HG02623 (cell line): ENCODE results near the gene SVEP1.
"Not testable (repeated sequence)": the region's sequence is repeated elsewhere in the genome, so short reads cannot be mapped to it uniquely, and the experiment has no call there.

ENCODE experiments used
- ATAC-seq: cut with Tn5 transposase; IDR thresholded peaks from one replicate; pipeline ENCODE4 v1.9.1; 2021; ENCODE audit warnings: moderate library complexity; ENCODE audit not compliant: unreplicated experiment

The SVEP1 gene

DNA sequence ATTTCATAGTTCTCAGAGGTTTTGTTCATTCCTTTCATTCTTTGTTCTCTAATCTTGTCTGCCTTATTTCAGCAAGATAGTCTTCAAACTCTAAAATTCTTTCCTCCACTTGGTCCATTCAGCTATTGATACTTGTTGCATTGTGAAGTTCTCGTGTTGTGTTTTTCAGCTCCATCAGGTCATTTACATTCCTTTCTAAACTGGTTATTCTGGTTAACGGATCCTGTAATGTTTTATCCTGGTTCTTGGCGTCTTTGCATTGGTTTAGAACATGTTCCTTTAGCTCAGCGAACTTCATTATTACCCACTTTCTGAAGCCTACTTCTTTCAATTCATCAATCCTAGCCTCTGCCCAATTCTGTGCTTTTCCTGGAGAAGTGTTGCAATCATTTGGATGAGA is 196.8 kb downstream of the SVEP1 start:
- no peak for ATAC-seq

DNA sequence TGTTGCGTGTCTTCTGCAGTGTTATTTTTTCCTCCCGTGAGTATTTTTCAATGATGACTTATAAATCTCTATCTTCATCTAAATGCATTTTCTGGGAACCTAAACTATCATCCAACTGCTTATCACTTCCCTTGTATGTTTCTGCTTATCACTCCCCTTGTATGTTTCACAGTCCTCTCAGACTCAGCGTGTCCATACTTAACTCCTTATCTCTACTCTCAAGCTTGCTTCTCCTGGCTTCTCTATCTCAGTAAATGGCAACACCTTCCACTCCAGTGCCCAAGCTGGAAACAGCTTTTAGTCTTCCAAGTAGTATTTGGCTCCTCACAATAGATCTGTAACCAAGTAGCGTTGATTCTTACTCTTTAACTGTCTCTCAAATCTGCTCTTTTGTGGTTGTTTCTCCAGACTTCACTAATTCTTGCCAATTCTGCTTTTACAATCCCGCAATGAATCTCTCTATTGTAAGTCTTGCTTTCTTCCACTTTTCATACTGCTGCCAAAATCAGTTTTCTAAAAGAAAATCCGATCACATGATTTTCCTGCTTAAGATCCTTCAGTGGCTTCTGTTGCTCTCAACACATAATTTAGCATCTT is 208.0 kb downstream of the SVEP1 start:
- ATAC-seq = no peak

DNA sequence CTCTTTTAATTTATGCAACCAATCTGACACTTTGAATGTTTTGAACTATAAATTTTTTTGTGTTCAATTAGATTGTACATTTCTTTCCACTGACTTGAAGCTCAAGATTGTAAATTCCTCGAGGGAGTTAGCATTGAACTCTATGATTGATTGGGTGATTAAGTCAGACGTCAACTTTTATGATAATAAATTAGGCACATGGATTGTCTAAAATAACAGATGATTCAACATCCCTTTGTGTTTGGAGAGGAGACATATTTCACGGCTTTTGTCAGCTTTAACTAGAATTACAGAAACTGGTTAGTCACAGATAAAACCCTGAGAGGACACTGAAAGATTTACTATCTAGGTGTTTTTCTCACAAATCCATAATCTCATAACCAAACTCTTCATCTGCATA is 209.2 kb downstream of the SVEP1 start:
- ATAC-seq = no peak

DNA sequence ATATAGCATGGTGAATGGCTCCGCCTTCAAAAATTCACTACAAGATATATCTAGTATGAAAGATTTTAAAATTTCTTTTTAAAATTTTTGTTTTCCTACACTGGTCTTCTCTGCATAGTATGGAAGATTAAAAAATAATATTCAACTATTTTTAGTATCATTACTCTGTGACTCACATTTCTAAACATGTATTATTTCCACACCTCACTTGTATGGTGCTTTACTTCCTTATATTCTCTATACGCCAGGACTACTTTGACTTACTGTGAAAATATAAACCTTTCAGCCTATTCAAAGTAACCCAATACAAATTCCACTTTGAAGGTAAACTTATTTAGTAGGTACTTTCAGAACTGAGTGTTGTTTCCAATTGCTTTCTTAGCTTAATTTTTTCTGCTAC is 215.1 kb downstream of the SVEP1 start:
- ATAC-seq = no peak

DNA sequence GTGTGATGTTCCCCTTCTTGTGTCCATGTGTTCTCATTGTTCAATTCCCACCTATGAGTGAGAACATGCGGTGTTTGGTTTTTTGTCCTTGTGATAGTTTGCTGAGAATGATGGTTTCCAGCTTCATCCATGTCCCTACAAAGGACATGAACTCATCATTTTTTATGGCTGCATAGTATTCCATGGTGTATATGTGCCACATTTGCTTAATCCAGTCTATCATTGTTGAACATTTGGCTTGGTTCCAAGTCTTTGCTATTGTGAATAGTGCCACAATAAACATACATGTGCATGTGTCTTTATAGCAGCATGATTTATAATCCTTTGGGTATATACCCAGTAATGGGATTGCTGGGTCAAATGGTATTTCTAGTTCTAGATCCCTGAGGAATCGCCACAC is 220.5 kb downstream of the SVEP1 start:
- ATAC-seq = not testable (repeated sequence)

DNA sequence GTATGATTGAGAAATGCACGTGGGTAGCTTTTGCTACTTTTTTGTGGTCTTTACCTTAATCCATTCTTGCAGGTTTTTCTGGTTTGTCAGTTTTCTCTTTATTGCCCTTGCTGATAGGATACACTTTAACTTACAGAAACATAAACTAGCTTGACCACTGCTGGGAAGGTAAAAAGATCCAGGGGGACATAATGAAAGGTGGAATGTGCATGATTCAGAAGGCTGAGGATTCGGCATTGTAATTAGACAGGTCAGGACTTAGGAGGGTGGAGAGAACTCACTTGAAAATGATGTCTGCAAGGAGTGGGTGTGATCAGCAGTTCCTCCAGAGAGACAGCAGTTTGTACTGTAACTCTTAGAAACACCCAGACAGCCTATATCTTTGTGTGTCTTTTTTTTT is 222.0 kb downstream of the SVEP1 start:
- no peak for ATAC-seq

DNA sequence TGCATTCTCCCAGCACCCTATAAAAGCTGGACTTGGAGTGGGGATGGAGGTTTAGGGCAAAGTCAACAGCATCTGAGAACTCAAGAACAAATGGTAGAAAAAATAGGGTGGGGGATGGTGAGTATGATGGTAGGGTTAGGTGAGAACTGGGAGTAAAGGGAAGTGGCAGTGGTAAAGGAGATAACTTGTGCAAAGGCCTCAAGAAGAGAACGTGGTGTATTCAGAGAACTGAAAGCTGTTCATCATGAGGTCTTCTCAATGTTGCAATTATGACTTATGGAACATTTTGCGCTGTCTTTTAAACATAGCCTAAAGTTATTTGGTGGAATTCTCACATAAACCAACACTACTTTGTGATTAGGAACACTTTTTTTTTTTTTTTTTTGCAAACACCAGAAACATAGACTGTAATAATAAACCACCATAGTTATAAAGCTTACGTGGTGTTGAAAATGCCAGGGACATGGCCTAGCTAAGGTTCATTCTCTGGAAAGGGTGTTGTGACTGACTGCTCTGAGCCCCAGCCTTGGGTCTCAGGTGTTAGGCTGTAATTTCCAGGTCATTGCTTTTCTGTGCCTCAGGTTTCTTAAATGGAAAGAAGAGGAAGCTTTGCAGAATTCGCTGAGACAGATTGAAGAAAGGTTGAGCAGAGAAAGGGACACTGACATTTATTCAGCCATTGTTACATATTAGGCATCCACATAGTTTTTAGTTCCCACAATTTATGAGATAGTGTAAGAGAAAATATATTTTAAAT is 222.7 kb downstream of the SVEP1 start:
- no peak for ATAC-seq

DNA sequence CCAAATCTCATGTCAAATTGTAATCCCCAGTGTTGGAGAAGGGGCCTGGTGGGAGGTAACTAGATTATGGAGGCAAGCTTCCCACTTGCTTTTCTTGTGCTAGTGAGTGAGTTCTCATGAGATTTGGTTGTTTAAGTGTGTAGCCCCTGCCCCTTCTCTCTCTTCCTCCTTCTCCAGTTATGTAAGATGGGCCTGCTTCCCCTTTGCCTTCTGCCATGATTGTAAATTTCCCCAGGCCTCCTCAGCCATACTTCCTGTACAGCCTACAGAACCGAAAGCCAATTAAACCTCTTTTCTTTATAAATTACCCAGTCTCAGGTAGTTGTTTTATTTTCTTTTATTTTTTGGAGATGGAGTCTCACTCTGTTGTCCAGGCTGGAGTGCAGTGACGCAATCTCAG is 223.6 kb downstream of the SVEP1 start:
- no peak for ATAC-seq

DNA sequence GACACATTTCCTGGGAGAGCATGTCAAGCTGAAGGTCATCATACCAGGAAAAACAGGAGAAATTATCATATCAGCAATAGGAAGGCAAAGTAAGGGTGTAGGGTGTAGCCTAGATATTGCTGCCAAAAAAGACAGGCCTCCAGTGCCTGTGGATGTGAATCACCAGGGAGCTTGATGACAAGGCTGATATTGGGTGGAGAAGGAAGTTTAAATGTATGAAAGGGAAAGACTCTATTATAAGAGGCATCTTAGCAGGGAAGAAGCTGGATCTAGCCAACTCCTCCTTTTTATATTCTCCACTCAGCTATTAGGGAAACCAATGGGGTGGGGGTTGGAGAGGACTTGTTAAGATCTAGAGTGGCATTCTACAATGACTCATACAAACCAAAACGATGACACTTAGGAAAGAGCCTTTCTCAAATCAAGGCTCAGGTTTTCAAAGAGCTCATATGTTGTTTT is 228.5 kb downstream of the SVEP1 start:
- no peak for ATAC-seq

DNA sequence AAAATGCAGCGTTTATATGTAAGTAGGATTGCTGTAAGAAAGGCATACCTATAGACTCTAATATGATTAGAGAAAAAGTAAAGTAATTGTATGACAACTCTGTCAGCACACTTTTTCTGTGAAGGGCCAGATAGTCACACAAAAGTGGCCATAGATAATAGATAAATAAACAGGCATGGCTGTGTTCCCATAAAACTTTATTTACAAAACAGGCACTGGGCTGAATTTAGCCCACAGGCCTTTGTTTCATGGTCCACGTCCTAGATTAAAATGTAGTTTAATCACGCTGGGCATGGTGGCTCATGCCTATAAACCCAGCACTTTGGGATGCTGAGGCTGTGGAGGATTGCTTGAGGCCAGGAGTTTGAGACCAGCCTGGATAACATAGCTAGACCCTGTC is 233.2 kb downstream of the SVEP1 start:
- no peak for ATAC-seq

DNA sequence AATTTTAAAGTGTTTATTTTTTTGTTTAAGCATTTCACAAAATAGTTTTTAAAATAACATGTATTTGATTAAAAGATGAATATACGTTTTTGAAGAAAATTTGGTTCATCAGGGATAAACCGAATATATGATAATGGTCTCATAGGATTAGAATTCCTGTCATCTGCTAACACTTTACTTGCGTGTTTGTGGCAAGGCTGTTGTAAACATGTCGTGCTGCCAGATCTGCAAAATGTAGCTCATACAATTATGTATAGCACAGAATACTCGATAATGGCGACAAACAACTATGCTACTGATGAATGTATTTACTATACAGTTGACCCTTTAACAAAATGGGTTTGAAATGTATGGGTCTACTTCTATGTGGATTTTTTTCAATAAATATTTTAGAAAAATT is 234.7 kb downstream of the SVEP1 start:
- no peak for ATAC-seq

DNA sequence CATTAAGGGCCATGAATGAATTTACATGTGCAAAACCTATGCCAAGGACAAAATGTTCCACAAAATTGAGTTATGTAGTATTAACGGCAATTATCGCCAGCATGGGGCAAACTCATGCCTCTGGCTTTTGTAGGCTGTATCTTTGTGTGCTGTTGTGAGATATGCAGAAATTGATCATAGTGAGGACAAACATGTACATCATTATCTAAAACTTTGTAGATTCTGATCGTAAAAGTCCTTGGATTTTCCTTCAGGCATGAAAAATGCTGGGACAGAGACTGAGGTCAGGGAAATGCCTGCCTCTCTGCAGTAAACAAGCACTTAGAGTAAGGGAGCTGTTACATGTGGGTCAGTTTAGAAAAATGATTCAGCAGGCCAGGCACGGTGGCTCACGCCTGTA is 236.0 kb downstream of the SVEP1 start:
- ATAC-seq = no peak

DNA sequence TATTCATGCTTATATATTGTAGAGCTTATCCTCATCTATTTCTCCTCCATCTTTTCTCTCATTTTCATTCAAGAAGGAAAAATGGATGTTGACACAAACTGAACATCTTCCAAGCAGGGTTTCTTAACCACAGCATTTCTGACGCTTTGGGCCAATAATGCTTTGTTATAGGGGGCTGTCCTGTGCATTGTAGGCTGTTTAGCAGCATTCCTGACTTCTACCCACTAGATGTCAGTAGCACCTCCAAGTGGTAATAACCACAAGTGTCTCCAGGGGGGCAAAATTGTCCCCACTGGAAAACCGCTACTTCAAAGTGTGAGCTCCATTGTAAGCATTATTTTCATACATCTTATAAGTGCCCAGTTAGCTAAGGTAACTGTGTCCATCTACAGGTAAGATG is 239.2 kb downstream of the SVEP1 start:
- ATAC-seq = no peak

DNA sequence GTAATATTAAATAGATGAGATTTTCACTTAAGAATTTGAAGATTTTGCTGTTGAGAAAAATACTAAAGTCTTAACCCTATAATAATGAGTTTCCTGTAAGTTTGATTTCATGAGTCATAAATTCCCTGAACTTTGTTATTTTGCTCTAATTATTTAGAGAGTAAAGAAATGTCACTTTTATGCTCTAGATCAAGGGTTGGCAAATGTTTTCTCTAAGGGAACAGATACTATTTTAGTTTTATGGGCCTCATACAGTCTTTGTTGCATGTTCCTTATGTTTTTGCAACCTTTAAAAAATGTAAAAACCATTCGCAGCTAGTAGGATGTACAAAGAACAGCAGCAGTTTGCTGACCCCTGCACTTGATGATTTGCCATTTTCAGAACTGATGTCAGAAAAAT is 241.4 kb downstream of the SVEP1 start:
- ATAC-seq = no peak

DNA sequence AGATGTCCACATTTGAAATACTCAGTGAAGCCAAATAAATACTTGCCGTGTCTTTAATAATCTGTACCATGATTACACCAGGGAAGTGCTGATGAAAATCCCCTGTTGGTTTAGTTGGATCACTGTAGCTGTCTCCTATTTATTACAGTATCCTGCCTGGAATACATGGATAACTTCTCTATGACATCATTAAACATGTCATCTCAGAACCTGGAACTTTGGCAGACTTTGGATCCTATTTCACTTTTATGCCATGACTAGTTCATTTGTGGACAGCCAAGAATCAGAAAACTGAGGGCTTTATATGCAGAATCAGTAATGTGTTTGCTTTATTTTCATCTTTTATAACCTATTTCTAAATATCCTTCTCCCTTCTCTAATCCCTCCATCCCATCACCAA is 241.8 kb downstream of the SVEP1 start, which contains the start of gene TXNDC8:
TSS of gene TXNDC8 (minus strand) at position 137 of the 400 bp plus-strand sequence.
- ATAC-seq = no peak

DNA sequence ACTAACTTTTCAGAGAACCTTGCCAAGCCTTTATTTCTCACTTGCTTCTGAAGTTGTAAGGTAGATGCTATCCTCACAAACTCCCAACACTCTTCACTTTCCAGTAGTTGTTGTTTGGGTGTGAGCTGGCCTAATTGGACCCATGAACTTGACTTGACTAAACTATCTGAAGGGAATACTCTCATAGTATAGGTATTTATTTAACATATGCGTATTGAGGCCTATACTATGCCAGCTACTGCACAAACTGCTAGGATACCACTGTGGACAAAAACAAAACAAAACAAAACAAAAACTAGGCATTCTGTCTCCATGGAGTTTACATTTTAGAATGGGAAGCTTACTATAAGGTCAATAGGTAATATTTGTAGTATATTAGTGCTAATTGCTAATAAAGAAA is 243.2 kb downstream of the SVEP1 start:
- no peak for ATAC-seq

DNA sequence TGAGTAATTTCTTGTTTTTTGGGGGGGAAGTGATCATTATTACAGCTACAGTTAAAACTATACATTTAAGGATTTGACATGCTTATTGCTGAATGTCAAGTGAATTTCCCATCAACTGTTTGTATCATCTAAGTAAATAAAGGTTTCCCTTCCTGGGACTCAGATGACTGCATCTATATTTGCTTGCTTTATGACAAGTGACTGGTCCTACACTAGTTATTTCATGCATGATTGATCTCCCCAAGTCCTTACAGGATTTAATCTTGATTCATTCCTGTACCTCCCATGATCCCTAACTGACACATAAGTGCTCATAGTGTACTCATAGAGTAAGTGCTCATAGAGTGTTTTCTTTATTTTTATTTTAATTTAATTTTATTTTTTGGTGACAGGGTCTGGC is 244.7 kb downstream of the SVEP1 start:
- no peak for ATAC-seq

DNA sequence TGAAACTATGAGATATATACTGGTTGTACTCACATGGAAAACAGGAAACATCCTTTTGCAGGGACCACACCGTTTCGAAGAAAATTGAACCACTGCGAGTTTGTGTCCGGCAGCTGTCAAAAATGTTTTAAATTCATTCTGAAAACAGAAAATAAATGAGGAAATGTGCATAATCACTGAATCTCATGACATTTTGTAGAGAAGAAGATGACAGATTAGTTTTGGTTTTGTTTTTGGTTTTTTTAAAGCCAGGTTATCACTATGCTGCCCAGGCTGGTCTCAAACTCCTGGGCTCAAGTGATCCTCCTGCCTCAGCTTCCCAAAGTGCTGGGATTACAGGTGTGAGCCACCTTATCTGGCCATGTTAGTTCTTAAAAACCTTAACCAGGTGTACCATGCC is 245.4 kb downstream of the SVEP1 start:
- peak; percentile 60 for ATAC-seq

DNA sequence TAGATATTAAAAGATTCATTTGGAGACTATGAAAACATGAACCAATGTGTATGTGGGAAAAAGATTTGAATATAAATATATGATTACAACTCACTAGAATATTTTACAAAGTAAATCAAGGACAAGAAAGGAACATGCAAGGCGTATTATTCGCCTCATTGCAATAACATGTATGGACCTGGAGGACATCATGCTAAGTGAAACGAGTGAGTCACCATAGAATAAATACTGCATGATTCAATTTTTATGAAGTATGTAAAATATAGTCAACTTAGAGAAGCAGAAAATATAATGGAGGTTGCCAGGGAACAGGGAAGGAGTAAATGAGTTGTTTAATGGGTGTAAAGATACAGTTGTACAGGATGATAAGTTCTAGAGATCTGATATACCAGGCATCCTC is 246.8 kb downstream of the SVEP1 start:
- no peak for ATAC-seq

DNA sequence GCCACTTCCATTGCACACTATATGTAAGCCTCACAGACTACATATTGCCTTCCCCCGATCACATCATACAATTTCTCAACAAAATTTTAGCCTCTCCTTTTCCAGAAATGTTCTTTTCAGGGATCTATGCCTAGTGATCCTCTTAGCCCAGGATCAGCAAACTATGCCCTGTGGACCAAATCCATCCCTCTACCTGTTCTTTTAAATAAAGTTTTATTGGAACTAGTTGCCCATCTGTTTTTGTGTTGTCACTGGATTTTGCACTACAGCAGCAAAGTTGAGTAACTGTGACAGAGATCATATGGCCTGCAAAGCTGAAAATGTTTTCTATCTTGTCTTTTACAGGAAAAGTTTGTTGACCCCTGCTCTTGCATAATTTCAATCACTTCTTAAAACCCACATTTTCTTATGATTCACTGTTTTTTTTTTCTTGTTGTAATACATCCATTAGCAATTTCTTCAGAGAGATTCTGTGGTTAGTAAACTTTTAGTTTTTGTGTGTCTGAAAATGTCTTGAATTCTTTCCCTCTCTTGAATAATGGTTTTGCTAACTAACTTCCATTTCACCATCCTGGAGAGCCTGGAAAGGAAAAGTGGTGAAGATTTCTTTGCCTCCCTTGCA is 248.9 kb downstream of the SVEP1 start:
- ATAC-seq = no peak

DNA sequence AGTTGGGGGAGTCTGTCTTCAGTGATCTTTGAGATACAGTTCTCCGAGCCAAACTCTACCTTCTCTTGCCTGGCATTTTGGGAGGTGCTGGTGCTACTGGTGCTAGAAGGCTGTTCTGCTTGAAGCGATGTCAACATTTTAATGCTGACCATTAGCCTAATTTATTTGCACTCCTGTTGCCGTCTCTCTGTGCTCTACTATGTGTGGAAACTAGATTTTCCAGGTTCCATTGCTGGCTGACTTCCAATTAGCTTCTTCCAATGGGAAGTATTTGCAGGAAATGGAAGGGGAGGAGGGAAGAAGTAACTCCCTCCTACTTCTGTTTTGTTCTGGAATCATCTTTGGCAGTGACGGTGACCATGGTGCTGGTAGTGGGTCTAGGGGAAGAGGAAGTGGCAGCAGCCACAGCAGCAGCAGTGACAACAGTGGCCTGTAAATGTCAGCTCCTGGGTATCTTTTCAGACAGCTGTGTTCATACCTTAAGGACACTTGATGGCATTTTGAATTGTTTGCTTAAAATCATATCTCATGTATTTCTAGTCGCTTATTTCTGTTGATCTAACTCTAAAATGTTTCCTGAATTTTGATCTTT is 249.8 kb downstream of the SVEP1 start:
- ATAC-seq = no peak

DNA sequence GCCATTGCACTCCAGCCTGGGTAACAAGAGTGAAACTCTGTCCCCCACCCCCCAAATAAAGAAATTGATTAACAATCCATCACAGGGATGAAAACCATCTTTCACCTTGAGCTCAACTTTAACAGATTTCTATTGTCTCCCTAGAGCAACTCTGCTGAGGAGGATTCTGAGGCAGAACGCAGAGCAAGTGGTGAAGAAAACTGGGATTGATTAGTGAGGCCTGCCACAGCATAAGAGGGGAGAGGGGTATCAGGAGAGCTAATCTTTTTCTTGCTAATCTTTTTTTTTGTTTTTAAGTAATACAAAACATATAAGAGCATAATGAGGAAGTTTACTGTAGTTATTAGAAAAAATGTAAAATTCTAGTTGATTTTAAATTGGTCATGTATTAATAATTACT is 250.8 kb downstream of the SVEP1 start:
- no peak for ATAC-seq
